Brain microvascular endothelial cell (primary cell): ENCODE measurements around the gene SLC7A6.

Experiments
- DNase-seq: peaks from one replicate; pipeline ENCODE4 v3.0.0-alpha.2; 2020
- H3K27ac ChIP-seq: fragments of 250-450 bp; sonication (Bioruptor Pico); 2 replicates; pipeline ENCODE4 v1.5.1; 2020; ENCODE audit warnings: mild to moderate bottlenecking, moderate library complexity
- H3K27me3 ChIP-seq: fragments of 250-450 bp; sonication (Bioruptor Pico); replicated peaks from 2 replicates; pipeline ENCODE4 v1.5.1; 2020; ENCODE audit warnings: mild to moderate bottlenecking
- H3K36me3 ChIP-seq: fragments of 250-450 bp; sonication (Bioruptor Pico); replicated peaks from 2 replicates; pipeline ENCODE4 v1.5.1; 2020; ENCODE audit warnings: mild to moderate bottlenecking
- H3K4me3 ChIP-seq: 2 replicates; pipeline ENCODE4 v1.5.1; 2011; ENCODE audit warnings: low read depth, mild to moderate bottlenecking, control low read depth, low read length, moderate library complexity
- CTCF ChIP-seq: IDR thresholded peaks from 2 replicates; pipeline ENCODE4 v1.5.1; 2011; ENCODE audit warnings: low read depth, mild to moderate bottlenecking, moderate library complexity, low read length, control low read depth, inconsistent platforms; ENCODE audit errors: missing control alignments
- in situ Hi-C: cut with HindIII; loops from 2 replicates; pipeline ENCODE4 v1.10.0; 2017; ENCODE audit warnings: low sequenced_read_pairs, low pct_ligation_motif_present

The SLC7A6 gene

GRCh38 chr16:68338326-68339119, 74.2 kb downstream of the SLC7A6 start:
- Histone ChIP-seq H3K27me3 (no peaks in the 10 kb centered on the region), H3K27ac (no peak overlapping the region), H3K36me3 (peaks cover 30% of the 10 kb centered on the region), H3K4me3 (no peak overlapping the region)
- TF ChIP-seq CTCF = no peak
- no peak for DNase-seq
- in situ Hi-C loops = no loop called here

- Histone ChIP-seq H3K4me3 (no peak overlapping the region), H3K27me3 (no peaks in the 10 kb centered on the region), H3K27ac (no peak overlapping the region), H3K36me3 (peaks cover 32% of the 10 kb centered on the region)
- in situ Hi-C loops = no loop called here
- DNase-seq = no peak
- no peak for TF ChIP-seq CTCF
These were observed 74.9 kb downstream of the SLC7A6 start for GRCh38 chr16:68339214-68339613.

GRCh38 chr16:68342620-68343019, 78.3 kb downstream of the SLC7A6 start:
- DNase-seq = no peak
- no peaks in the 10 kb centered on the region for H3K27me3 ChIP-seq
- no peak overlapping the region for H3K4me3 ChIP-seq
- peaks cover 37% of the 10 kb centered on the region for H3K36me3 ChIP-seq
- H3K27ac ChIP-seq = no peak overlapping the region
- TF ChIP-seq CTCF = no peak
- in situ Hi-C loops = no loop called here

- H3K36me3 ChIP-seq = peaks cover 37% of the 10 kb centered on the region
- no peaks in the 10 kb centered on the region for H3K27me3 ChIP-seq
- DNase-seq = no peak
- no peak overlapping the region for H3K27ac ChIP-seq
- in situ Hi-C loops = no loop called here
- no peak for TF ChIP-seq CTCF
- no peak overlapping the region for H3K4me3 ChIP-seq
These were observed 78.8 kb downstream of the SLC7A6 start for GRCh38 chr16:68343137-68343536.

- DNase-seq = no peak
- in situ Hi-C loops = no loop called here
- no peak overlapping the region for H3K27ac ChIP-seq
- no peaks in the 10 kb centered on the region for H3K27me3 ChIP-seq
- H3K36me3 ChIP-seq = peaks cover 32% of the 10 kb centered on the region
- H3K4me3 ChIP-seq = no peak overlapping the region
- no peak for TF ChIP-seq CTCF
These were observed 79.9 kb downstream of the SLC7A6 start for GRCh38 chr16:68344252-68344651.

- Histone ChIP-seq H3K4me3 (no peak overlapping the region), H3K36me3 (peaks cover 23% of the 10 kb centered on the region), H3K27me3 (no peaks in the 10 kb centered on the region), H3K27ac (no peak overlapping the region)
- DNase-seq = no peak
- TF ChIP-seq CTCF = no peak
- in situ Hi-C loops = no loop called here
These were observed 81.1 kb downstream of the SLC7A6 start for GRCh38 chr16:68345351-68345810.
